GM13976 (cell line): ENCODE measurements around the gene GID8.

Experiments used
- DNase-seq: peaks from one replicate; pipeline ENCODE4 v3.0.0; 2012; ENCODE audit warnings: low spot score
- in situ Hi-C: fragments of 300-500 bp; cut with MboI; formaldehyde crosslinking; loops from one replicate; pipeline ENCODE4 v1.12.0; 2022; ENCODE audit warnings: low sequenced_read_pairs, mixed read lengths, inconsistent platforms; ENCODE audit not compliant: unreplicated experiment
- TF ChIP-seq, protein P1 (sequence below): IDR thresholded peaks from 2 replicates; pipeline ENCODE4 v1.5.1; 2012; ENCODE audit warnings: borderline replicate concordance, mild to moderate bottlenecking; ENCODE audit not compliant: insufficient read depth; ENCODE audit errors: extremely low read depth, missing control alignments, control extremely low read depth

GID8 gene

DNA sequence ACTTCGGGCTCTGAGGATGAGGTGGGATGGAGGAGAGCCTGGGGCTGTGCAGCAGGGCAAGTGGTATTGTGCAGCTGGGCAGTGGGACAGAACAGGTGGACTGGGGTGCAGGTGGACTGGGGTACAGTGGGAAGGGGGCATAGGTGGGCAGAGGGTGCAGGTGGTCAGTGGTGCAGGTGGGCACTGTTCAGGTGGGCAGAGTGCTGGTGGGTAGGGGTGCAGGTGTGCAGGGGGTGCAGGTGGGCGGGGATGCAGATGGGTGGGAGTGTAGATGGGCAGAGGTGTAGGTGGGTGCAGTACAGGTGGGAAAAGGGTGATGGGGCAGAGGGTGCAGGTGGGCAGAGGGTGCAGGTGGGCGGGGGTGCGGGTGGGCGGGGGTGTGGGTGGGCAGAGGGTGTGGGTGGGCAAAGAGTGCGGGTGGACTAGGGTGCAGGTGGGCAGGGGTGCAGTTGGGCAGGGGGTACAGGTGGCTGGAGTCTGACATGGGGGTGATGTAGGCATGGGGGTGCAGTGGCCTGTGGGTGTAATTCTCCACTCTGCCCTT lies 48.4 kb downstream of the GID8 start:
- DNase-seq, result no peak
- in situ Hi-C loops, result no loop called here
- TF ChIP-seq, protein P1, sequence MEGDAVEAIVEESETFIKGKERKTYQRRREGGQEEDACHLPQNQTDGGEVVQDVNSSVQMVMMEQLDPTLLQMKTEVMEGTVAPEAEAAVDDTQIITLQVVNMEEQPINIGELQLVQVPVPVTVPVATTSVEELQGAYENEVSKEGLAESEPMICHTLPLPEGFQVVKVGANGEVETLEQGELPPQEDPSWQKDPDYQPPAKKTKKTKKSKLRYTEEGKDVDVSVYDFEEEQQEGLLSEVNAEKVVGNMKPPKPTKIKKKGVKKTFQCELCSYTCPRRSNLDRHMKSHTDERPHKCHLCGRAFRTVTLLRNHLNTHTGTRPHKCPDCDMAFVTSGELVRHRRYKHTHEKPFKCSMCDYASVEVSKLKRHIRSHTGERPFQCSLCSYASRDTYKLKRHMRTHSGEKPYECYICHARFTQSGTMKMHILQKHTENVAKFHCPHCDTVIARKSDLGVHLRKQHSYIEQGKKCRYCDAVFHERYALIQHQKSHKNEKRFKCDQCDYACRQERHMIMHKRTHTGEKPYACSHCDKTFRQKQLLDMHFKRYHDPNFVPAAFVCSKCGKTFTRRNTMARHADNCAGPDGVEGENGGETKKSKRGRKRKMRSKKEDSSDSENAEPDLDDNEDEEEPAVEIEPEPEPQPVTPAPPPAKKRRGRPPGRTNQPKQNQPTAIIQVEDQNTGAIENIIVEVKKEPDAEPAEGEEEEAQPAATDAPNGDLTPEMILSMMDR, result no peak

- TF ChIP-seq, protein P1, result no peak
- DNase-seq, result no peak
- in situ Hi-C loops, result no loop called here
These were observed 49.2 kb downstream of the GID8 start for GRCh38 chr20:62987114-62987513.

DNA sequence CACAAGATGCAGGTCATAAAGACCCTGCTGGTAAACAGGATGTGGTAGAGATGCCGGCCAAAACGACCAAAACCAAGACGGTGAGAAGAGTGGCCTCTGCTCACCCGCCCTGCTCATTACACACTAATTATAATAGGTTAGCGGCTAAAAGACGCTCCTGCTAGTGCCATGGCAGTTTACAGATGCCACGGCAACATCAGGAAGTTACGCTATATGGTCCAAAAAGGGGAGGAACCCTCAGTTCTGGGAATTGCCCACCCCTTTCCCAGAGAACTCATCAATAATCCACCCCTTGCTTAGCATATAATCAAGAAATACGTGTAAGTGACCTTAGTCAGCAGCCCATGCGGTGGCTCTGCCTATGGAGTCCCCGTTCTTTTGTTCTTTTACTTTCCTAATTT lies 51.3 kb downstream of the GID8 start:
- in situ Hi-C loops, result no loop called here
- TF ChIP-seq, protein P1, result no peak
- DNase-seq, result no peak

DNA sequence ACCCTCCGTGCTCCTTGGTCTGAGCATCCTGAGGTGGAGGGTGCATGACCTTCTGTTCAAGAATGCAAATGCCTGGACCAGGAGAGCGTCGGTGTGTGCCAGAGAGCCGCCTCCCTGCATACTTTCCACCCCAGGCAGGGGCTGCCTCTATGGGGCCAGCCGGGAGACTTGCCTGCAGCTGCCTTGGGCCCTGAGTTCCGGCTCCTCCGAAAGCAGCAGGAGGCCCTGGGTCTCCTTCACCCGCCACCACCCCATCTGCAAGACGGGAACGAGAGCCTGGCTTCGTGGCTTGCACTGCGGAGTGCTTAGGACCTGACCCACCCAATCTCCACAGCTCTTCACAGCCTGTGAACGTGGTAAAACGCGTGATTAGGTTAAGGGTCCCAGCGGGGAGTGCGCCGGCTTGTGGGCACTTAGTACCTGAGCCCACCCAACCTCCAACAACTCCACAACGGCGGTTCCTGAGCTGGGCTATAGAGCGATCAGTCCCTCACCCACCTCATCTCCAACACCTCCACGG lies 52.4 kb downstream of the GID8 start:
- in situ Hi-C loops, result no loop called here
- DNase-seq, result no peak
- TF ChIP-seq, protein P1, result no peak

DNA sequence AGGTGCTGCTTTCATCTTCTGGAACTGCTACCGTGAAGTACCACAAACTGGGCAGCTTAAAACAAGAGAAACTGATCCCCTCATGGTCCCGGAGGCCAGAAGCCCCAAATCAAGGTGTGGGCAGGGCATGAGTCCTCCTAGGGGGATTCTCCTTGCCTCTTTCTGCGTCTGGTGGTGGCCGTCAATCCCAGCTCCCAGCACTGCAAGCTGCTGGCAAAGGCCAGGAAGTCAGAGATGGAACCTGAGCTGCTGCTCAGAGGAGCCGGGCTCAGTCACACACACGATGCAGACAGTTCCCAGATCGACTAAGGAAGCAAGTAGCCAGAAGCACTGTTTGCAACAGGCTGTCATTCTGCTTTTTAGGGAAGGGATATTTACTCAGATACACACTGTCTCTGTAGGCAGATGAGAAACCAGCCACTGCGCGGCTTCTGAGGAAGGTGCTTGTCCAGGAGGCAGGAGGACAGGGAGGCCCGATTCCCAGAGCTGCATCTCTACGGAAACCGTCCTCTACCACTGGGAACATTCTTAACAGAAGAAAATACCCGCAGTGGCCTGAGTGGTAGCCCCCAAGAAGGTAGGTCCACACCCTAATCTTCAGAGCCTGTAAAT lies 53.4 kb downstream of the GID8 start:
- in situ Hi-C loops, result no loop called here
- no peak for DNase-seq
- TF ChIP-seq, protein P1, result no peak

- no peak for DNase-seq
- in situ Hi-C loops, result no loop called here
- TF ChIP-seq, protein P1, result no peak
These were observed 53.9 kb downstream of the GID8 start for GRCh38 chr20:62991863-62992262.
